ENCODE measurements around the gene LRRK1. TPM values are rescaled to one million over a fixed set of nuclear protein-coding genes. Genes with fewer than 3 reads are reported as not detected.

Gene LRRK1
- total RNA-seq, 4 donors from 2014 or later, result 17.0 to 46.3 (median 26.4) TPM

- no peak for TF ChIP-seq EP300 (IDR thresholded peaks at IDR 0.05)
- no peak for TF ChIP-seq CTCF (IDR thresholded peaks at IDR 0.05)
- TF ChIP-seq POLR2AphosphoS5 (IDR thresholded peaks at IDR 0.05), result no peak
- TF ChIP-seq POLR2A (IDR thresholded peaks at IDR 0.05), result no peak
- H3K27ac ChIP-seq, result no peak overlapping the region
- no peak for DNase-seq (ENCODE audit: low spot score in 2 of 2)
Measured at GRCh38 chr15:101083336-101084045, 164.3 kb downstream of the LRRK1 start.

GRCh38 chr15:101084801-101085200 is 165.6 kb downstream of the LRRK1 start:
- Histone ChIP-seq H3K4me3 (no peak overlapping the region), H3K9me3 (no peaks in the 10 kb centered on the region), H3K27me3 (no peaks in the 10 kb centered on the region), H3K36me3 (no peaks in the 10 kb centered on the region), H3K27ac (no peak overlapping the region), H3K4me1 (peaks cover 14% of the 10 kb centered on the region)
- WGBS, result 87% methylated on average over 6 of the region's 10 CpGs
- DNase-seq (ENCODE audit: low spot score in 2 of 2), result no peak
- TF ChIP-seq POLR2A (IDR thresholded peaks at IDR 0.05) (no peak), POLR2AphosphoS5 (IDR thresholded peaks at IDR 0.05) (no peak), EP300 (IDR thresholded peaks at IDR 0.05) (no peak), CTCF (IDR thresholded peaks at IDR 0.05) (no peak)

More at GRCh38 chr15:101083336-101084045, 164.3 kb downstream of the LRRK1 start:
- 41% methylated on average over 11 of the region's 11 CpGs for WGBS
- no peaks in the 10 kb centered on the region for H3K9me3 ChIP-seq
- no peak overlapping the region for H3K4me3 ChIP-seq
- no peaks in the 10 kb centered on the region for H3K27me3 ChIP-seq
- no peaks in the 10 kb centered on the region for H3K36me3 ChIP-seq
- H3K4me1 ChIP-seq, result peaks cover under 1% of the 10 kb centered on the region

DNA sequence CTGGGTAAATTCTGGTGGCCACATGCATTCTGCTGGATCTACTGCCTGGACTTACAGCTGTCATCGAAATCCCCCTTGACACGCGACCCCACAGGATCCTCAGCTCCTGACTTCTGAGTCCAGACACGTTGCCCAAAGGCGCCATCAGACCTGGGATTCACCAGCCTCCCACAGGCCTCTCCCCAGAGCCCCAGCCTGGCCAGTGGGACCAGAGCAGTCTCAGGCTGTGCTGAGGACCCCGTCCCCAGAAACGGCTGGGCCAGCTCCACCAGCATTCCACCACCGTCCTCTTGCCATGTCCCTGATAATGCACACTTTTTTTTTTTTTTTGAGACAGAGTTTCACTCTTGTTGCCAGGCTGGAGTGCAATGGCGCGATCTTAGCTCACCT is 166.1 kb downstream of the LRRK1 start:
- no peaks in the 10 kb centered on the region for H3K27me3 ChIP-seq
- 97% methylated on average over 10 of the region's 10 CpGs for WGBS
- no peak overlapping the region for H3K27ac ChIP-seq
- TF ChIP-seq EP300 (IDR thresholded peaks at IDR 0.05) (no peak), POLR2A (IDR thresholded peaks at IDR 0.05) (no peak), POLR2AphosphoS5 (IDR thresholded peaks at IDR 0.05) (no peak), CTCF (IDR thresholded peaks at IDR 0.05) (no peak)
- H3K4me3 ChIP-seq, result no peak overlapping the region
- DNase-seq (ENCODE audit: low spot score in 2 of 2), result no peak
- no peaks in the 10 kb centered on the region for H3K9me3 ChIP-seq
- H3K36me3 ChIP-seq, result no peaks in the 10 kb centered on the region
- H3K4me1 ChIP-seq, result peaks cover 14% of the 10 kb centered on the region

DNA sequence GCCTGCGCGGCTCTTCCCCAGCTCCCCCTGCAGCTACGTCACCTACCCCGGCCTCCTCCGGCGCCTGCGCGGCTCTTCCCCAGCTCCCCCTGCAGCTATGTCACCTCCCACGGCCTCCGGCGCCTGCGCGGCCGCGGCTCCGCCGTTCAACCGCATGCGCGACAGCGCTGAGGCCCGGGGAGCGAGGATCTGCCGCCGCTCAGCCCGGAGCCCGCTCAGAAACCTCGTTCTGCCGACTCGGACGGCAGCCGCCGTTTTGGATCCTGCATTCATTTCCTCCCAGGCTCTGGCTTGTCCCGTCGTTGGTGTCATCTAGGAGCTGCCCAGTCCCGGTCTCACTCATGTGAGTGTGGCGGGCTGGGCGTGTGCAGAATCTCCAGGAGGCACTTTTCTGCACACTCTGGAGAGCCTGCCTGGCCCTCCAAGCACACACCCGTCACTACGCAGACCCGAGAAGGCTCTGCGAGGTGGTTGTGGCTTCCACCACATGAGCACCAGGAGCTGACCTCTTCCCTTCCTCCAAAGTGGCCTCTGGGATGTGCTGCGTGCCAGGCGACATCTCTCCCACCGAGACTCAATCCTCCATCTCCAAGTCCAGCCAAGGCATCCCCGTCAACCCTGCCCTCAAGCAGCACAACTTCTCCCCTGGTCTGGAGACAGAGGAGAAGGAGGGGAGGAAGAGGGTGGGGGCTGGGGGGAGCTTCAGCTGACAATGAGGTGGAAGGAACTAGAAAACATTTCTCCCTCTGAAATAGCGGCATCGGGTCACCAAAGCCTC is 167.4 kb downstream of the LRRK1 start:
- Histone ChIP-seq H3K36me3 (no peaks in the 10 kb centered on the region), H3K27ac (no peak overlapping the region), H3K9me3 (no peaks in the 10 kb centered on the region), H3K4me3 (no peak overlapping the region), H3K27me3 (no peaks in the 10 kb centered on the region), H3K4me1 (peaks cover 24% of the 10 kb centered on the region)
- DNase-seq (ENCODE audit: low spot score in 2 of 2), result no peak
- TF ChIP-seq POLR2A (IDR thresholded peaks at IDR 0.05) (no peak), POLR2AphosphoS5 (IDR thresholded peaks at IDR 0.05) (no peak), CTCF (IDR thresholded peaks at IDR 0.05) (no peak)
- WGBS, result 96% methylated on average over 43 of the region's 48 CpGs

DNA sequence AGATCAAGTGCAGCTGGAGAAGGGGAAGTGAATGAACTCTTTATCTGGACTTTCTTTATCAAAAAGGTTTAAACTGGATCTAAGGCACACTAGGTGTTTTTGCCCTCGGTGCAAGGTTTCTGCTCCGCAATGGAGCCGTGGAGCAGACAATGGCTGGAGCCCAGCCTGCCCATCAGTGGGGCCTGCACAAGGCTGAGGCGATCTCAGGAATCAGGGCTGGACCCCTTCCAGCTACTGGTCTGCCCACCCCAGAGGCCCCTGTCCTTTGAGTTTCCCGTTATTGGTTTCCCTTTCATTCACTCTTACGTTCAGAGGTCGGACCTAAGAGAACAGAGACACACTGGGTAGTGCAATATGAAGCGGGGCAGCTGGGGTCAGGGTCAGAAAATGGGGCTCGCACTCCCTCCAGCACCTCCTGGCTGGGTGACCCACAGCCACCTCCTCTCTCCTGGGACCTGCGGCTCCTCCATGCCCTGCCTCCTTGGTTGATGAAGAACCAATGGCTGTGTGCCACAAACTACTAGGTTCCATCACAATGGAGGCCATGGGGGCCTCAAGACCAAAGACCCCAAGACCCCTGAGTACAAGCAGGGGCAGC is 168.1 kb downstream of the LRRK1 start:
- H3K36me3 ChIP-seq, result no peaks in the 10 kb centered on the region
- DNase-seq (ENCODE audit: low spot score in 2 of 2), result no peak
- peaks cover 29% of the 10 kb centered on the region for H3K4me1 ChIP-seq
- H3K27me3 ChIP-seq, result no peaks in the 10 kb centered on the region
- 87% methylated on average over 8 of the region's 10 CpGs for WGBS
- H3K9me3 ChIP-seq, result no peaks in the 10 kb centered on the region
- no peak overlapping the region for H3K27ac ChIP-seq
- TF ChIP-seq EP300 (IDR thresholded peaks at IDR 0.05), result no peak
- no peak for TF ChIP-seq POLR2A (IDR thresholded peaks at IDR 0.05)
- no peak for TF ChIP-seq CTCF (IDR thresholded peaks at IDR 0.05)
- TF ChIP-seq POLR2AphosphoS5 (IDR thresholded peaks at IDR 0.05), result no peak
- H3K4me3 ChIP-seq, result no peak overlapping the region
